ENCODE results near the gene TULP3. TPM values are rescaled to one million over a fixed set of nuclear protein-coding genes. Genes with fewer than 3 reads are reported as not detected.

Gene TULP3
- total RNA-seq, 2 donors from 2014 or later = 10.1 to 12.6 TPM

DNA sequence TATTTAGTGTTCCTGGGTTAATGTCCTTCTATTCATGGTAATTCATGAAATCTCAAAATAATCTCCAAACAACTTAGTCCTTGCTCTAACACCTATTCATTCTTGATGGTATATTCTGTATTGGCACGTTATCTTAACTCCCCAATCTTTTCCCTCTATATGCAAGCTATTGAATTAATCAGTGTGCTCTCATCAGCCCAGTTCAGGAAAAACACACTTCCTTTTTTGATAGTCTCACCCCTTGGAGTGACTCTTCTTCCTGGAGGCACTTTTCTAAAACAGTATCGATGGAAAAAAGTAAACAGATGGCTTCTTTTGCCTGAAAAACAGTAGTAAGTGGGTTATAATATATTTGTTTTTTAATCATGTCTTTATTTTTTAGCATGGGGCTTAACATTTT, 28.6 kb downstream of the TULP3 start:
- intact Hi-C loops (cut with DNase I) = no loop called here
- Histone ChIP-seq H3K27ac (no peak overlapping the region), H3K36me3 (no peaks in the 10 kb centered on the region), H3K9me3 (no peaks in the 10 kb centered on the region), H3K4me1 (no peaks in the 10 kb centered on the region), H3K9ac (ENCODE audit: low read depth in 2 of 2, low read length in 2 of 2) (no peak overlapping the region), H3K4me3 (no peak overlapping the region), H3K27me3 (no peaks in the 10 kb centered on the region)
- TF ChIP-seq, protein P1, sequence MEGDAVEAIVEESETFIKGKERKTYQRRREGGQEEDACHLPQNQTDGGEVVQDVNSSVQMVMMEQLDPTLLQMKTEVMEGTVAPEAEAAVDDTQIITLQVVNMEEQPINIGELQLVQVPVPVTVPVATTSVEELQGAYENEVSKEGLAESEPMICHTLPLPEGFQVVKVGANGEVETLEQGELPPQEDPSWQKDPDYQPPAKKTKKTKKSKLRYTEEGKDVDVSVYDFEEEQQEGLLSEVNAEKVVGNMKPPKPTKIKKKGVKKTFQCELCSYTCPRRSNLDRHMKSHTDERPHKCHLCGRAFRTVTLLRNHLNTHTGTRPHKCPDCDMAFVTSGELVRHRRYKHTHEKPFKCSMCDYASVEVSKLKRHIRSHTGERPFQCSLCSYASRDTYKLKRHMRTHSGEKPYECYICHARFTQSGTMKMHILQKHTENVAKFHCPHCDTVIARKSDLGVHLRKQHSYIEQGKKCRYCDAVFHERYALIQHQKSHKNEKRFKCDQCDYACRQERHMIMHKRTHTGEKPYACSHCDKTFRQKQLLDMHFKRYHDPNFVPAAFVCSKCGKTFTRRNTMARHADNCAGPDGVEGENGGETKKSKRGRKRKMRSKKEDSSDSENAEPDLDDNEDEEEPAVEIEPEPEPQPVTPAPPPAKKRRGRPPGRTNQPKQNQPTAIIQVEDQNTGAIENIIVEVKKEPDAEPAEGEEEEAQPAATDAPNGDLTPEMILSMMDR (IDR thresholded peaks at IDR 0.05) = no peak
- DNase-seq = no peak

DNA sequence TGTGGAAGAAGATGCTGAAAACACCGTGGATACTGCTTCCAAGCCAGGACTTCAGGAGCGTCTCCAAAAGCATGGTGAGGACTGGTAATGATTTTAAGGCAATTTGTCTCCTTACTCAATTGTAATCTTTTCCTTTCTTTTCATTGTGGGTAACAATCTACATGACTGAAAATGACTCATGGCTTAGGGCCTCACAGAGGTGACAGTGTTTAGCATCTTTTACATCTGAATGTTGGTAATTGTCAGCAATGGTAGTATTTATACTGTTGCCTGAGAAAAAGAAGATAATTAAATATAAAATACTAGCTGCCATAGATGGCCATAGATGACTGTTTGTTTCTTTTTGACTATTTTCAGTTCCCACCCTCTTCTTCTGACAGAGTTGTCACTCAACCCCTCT, 31.6 kb downstream of the TULP3 start:
- TF ChIP-seq, protein P1 (IDR thresholded peaks at IDR 0.05) = no peak
- Histone ChIP-seq H3K9ac (ENCODE audit: low read depth in 2 of 2, low read length in 2 of 2) (no peak overlapping the region), H3K36me3 (peaks cover 3% of the 10 kb centered on the region), H3K4me1 (no peaks in the 10 kb centered on the region), H3K27ac (no peak overlapping the region), H3K4me3 (no peak overlapping the region), H3K27me3 (no peaks in the 10 kb centered on the region), H3K9me3 (no peaks in the 10 kb centered on the region)
- intact Hi-C loops (cut with DNase I) = no loop called here
- DNase-seq = no peak

DNA sequence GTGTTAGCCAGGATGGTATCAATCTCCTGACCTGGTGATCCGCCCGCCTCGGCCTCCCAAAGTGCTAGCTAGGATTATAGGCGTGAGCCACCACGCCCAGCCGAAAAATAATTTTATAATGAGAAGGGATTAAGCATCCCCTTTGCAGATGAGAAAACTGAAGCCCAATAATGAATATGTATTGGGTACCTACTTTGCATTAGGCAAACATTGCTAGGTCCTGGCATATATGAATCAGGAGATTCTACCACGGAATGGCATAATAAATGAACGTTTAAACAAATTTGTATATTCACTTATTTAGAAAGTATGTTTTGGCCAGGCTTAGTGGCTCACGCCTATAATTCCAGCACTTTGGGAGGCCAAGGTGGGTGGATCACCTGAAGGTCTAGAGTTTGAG, 32.4 kb downstream of the TULP3 start:
- Histone ChIP-seq H3K9me3 (no peaks in the 10 kb centered on the region), H3K4me1 (no peaks in the 10 kb centered on the region), H3K27me3 (no peaks in the 10 kb centered on the region), H3K36me3 (peaks cover 3% of the 10 kb centered on the region), H3K4me3 (no peak overlapping the region), H3K9ac (ENCODE audit: low read depth in 2 of 2, low read length in 2 of 2) (no peak overlapping the region), H3K27ac (no peak overlapping the region)
- TF ChIP-seq, protein P1 (IDR thresholded peaks at IDR 0.05) = no peak
- no peak for DNase-seq
- intact Hi-C loops (cut with DNase I) = no loop called here

DNA sequence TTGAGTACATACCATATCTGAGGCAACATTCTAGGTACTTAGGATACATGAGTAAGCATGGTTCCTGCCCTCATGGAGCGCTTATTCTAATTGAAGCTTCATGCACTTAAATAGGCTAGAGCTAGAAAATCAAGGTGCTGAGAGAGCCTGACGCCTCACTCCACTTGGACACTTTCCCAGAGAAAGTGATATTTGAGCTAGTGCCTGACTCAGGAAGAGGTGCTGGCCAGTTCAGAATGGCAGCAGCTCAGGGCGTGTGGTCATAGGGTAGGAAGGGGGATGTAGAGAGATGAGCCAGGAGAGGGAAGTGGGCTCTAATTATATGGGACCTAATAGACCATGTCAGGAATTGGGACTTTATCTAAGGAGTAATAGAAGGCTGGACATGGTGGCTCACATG, 33.3 kb downstream of the TULP3 start:
- H3K4me1 ChIP-seq = no peaks in the 10 kb centered on the region
- no peak overlapping the region for H3K9ac ChIP-seq (ENCODE audit: low read depth in 2 of 2, low read length in 2 of 2)
- intact Hi-C loops (cut with DNase I) = no loop called here
- no peaks in the 10 kb centered on the region for H3K9me3 ChIP-seq
- no peak for DNase-seq
- H3K27ac ChIP-seq = no peak overlapping the region
- no peak overlapping the region for H3K4me3 ChIP-seq
- H3K36me3 ChIP-seq = peaks cover 3% of the 10 kb centered on the region
- TF ChIP-seq, protein P1 (IDR thresholded peaks at IDR 0.05) = no peak
- no peaks in the 10 kb centered on the region for H3K27me3 ChIP-seq

DNA sequence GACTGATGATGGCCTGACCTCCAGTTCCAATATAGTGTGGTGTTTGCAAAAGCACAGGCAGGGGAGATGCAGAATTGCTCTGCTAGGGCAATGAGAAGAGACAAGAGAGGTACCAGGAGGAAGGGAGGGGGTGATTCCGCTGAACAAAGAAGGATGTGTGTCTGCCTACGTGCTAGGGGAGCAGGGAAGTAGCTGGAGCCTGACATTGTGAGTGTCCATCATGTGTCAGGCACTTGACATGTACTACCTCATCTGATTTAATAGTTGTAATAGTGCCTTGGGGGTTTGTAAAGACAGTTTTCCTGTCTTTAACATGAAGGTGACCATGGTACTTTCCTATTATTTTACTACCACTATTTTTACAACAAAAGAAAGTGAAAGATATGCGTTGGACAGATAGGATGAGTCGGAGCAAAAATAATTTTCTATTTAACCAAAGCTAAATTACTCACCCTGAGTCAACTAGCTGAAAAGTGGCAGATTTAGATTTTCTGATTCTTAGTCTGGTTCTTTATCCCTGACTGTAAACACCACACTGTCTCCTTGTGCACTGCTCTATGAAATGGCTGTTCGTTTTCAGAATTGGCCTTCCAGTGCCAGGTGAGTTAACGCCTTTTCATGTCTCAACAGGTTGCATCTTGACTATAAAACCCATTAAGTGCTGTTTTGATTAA, 34.8 kb downstream of the TULP3 start:
- Histone ChIP-seq H3K27me3 (no peaks in the 10 kb centered on the region), H3K27ac (no peak overlapping the region), H3K36me3 (peaks cover 3% of the 10 kb centered on the region), H3K9ac (ENCODE audit: low read depth in 2 of 2, low read length in 2 of 2) (no peak overlapping the region), H3K4me3 (no peak overlapping the region), H3K4me1 (no peaks in the 10 kb centered on the region), H3K9me3 (no peaks in the 10 kb centered on the region)
- intact Hi-C loops (cut with DNase I) = no loop called here
- TF ChIP-seq, protein P1 (IDR thresholded peaks at IDR 0.05) = no peak
- DNase-seq = no peak
